Measurements from ENCODE around the gene HHATL. TPM values are rescaled to one million over a fixed set of nuclear protein-coding genes. Genes with fewer than 3 reads are reported as not detected.

HHATL gene
- total RNA-seq (2022) (not detected in 2 replicates), Bru-seq, nascent RNA (not detected), BruChase-seq, experiment 1, labeled RNA remaining after a 2-hour chase (not detected), BruChase-seq, experiment 2, labeled RNA remaining after a 6-hour chase (percentile 18 among the genes with signal in this experiment)
- long read RNA-seq = 0 reads

DNA sequence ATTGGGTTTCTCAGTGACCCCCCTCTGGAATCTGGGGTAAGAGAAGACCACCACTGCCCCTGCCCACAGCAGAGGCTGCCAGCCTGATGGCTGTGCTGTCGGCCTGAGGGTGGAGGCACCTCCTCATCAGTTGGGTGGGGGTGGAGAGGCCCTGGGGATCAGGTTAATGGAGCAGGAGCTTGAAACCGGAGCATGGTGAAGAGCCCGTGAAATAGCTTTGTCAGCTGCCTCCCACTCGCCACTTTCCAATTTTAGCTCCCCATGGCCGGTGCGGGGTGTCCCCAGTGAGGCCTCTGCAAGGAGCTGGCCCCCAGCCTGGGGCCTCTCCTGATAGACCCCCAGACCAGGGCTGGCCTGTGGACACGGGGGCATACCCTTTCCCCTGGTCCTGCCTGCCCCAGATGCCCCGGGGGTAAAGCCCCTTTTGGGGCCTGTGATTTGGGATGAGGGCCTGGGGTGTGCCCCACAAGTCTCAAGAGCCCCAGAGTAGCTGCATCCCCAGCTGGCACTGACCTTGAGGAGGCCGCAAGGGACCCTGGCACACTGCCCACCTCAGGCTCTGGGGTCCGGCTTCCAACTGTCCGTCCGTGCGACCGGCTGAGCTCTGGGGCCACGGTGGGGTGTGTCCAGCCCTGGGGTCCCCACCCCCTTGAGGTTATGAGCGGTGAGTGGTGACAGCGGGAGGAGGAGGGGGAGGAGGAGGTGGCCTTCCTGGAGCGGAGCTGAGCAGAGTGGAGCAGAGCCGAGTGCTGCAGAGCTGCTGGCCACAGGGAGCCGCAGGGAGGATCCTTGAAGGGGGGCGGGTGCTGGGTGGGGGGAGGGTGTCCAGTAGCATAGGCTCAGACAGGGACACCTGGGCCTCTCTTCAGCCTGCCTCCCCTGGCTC is at the start of gene HHATL:
Gene HHATL, minus strand, starts transcription at position 733 of the 886 bp plus-strand sequence. CDS start 1,972 bp downstream, outside the sequence.
- H3K27me3 ChIP-seq (replicated peaks; ENCODE audit: control insufficient read depth, insufficient read depth, low read length) = no peaks in the 10 kb centered on the region
- H3K4me3 ChIP-seq (ENCODE audit: low read depth, low read length) = no peak within 1 kb of the TSS
- no peak within 1 kb of the TSS for H3K4me3 Mint-ChIP-seq (ENCODE audit: unreplicated experiment)
- H3K27ac Mint-ChIP-seq (ENCODE audit: unreplicated experiment) = no peak within 1 kb of the TSS
- no peaks in the 10 kb centered on the region for H3K9me3 Mint-ChIP-seq (ENCODE audit: unreplicated experiment)
- H3K4me1 Mint-ChIP-seq (ENCODE audit: low read depth, unreplicated experiment) = no peaks in the 10 kb centered on the region
- H3K4me1 ChIP-seq = no peaks in the 10 kb centered on the region
- ChIA-PET CTCF (no interaction called here), POLR2A (no interaction called here)
- no TSS peak for BruUV-seq (replicated peaks)
- no peaks in the 10 kb centered on the region for H3K36me3 ChIP-seq (ENCODE audit: control insufficient read depth, insufficient read depth, low read length)
- intact Hi-C loops (cut with micrococcal nuclease; ENCODE audit: unreplicated experiment) = no loop called here
- no peak for DNase-seq
- H3K36me3 Mint-ChIP-seq (ENCODE audit: insufficient read depth, unreplicated experiment) = no peaks in the 10 kb centered on the region
- H3K27me3 Mint-ChIP-seq (ENCODE audit: insufficient read depth, unreplicated experiment) = peaks cover 5% of the 10 kb centered on the region
- no peaks in the 10 kb centered on the region for H3K9me3 ChIP-seq
- TF ChIP-seq, protein P1, sequence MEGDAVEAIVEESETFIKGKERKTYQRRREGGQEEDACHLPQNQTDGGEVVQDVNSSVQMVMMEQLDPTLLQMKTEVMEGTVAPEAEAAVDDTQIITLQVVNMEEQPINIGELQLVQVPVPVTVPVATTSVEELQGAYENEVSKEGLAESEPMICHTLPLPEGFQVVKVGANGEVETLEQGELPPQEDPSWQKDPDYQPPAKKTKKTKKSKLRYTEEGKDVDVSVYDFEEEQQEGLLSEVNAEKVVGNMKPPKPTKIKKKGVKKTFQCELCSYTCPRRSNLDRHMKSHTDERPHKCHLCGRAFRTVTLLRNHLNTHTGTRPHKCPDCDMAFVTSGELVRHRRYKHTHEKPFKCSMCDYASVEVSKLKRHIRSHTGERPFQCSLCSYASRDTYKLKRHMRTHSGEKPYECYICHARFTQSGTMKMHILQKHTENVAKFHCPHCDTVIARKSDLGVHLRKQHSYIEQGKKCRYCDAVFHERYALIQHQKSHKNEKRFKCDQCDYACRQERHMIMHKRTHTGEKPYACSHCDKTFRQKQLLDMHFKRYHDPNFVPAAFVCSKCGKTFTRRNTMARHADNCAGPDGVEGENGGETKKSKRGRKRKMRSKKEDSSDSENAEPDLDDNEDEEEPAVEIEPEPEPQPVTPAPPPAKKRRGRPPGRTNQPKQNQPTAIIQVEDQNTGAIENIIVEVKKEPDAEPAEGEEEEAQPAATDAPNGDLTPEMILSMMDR (IDR thresholded peaks at IDR 0.05; ENCODE audit: insufficient read depth in 1 of 2, low read depth in 1 of 2, low read length in 1 of 2, severe bottlenecking in 1 of 2, unreplicated experiment in 1 of 2) = no peak

- no peaks in the 10 kb centered on the region for H3K9me3 Mint-ChIP-seq (ENCODE audit: unreplicated experiment)
- no peaks in the 10 kb centered on the region for H3K27me3 Mint-ChIP-seq (ENCODE audit: insufficient read depth, unreplicated experiment)
- no TSS peak for BruUV-seq (replicated peaks)
- H3K4me1 ChIP-seq = peaks cover 6% of the 10 kb centered on the region; the same call in 1 of the 2 replicates
- no peak for DNase-seq
- no peaks in the 10 kb centered on the region for H3K36me3 ChIP-seq (ENCODE audit: control insufficient read depth, insufficient read depth, low read length)
- H3K36me3 Mint-ChIP-seq (ENCODE audit: insufficient read depth, unreplicated experiment) = no peaks in the 10 kb centered on the region
- no peaks in the 10 kb centered on the region for H3K27me3 ChIP-seq (replicated peaks; ENCODE audit: control insufficient read depth, insufficient read depth, low read length)
- TF ChIP-seq, protein P1 (IDR thresholded peaks at IDR 0.05; ENCODE audit: insufficient read depth in 1 of 2, low read depth in 1 of 2, low read length in 1 of 2, severe bottlenecking in 1 of 2, unreplicated experiment in 1 of 2) = no peak
- intact Hi-C loops (cut with micrococcal nuclease; ENCODE audit: unreplicated experiment) = loop anchor here (5.0 kb wide), 1 partner anchor 169 kb away; the partner anchor contains the start of gene SEC22C
- POLR2A ChIA-PET = no interaction called here
- no peak overlapping the region for H3K27ac Mint-ChIP-seq (ENCODE audit: unreplicated experiment)
- CTCF ChIA-PET = interaction anchor here (0.7 kb wide), 1 partner anchor 9 kb away, joined by 5 read pairs; no protein-coding TSS in a partner anchor
- H3K9me3 ChIP-seq = no peaks in the 10 kb centered on the region
- no peaks in the 10 kb centered on the region for H3K4me1 Mint-ChIP-seq (ENCODE audit: low read depth, unreplicated experiment)
- no peak overlapping the region for H3K4me3 ChIP-seq (ENCODE audit: low read depth, low read length)
- H3K4me3 Mint-ChIP-seq (ENCODE audit: unreplicated experiment) = no peak overlapping the region
These were observed 49.0 kb upstream of the HHATL start for GRCh38 chr3:42751609-42752008.

GRCh38 chr3:42750834-42751233 is 48.2 kb upstream of the HHATL start:
- no peaks in the 10 kb centered on the region for H3K9me3 Mint-ChIP-seq (ENCODE audit: unreplicated experiment)
- H3K27me3 ChIP-seq (replicated peaks; ENCODE audit: control insufficient read depth, insufficient read depth, low read length) = no peaks in the 10 kb centered on the region
- no peak overlapping the region for H3K4me3 ChIP-seq (ENCODE audit: low read depth, low read length)
- no peaks in the 10 kb centered on the region for H3K9me3 ChIP-seq
- POLR2A ChIA-PET = no interaction called here
- DNase-seq = no peak
- intact Hi-C loops (cut with micrococcal nuclease; ENCODE audit: unreplicated experiment) = loop anchor here (5.0 kb wide), 1 partner anchor 169 kb away; the partner anchor contains the start of gene SEC22C
- TF ChIP-seq, protein P1 (IDR thresholded peaks at IDR 0.05; ENCODE audit: insufficient read depth in 1 of 2, low read depth in 1 of 2, low read length in 1 of 2, severe bottlenecking in 1 of 2, unreplicated experiment in 1 of 2) = no peak
- CTCF ChIA-PET = interaction anchor here (1.4 kb wide), 1 partner anchor 89 kb away, joined by 5 read pairs; no protein-coding TSS in a partner anchor
- no peak overlapping the region for H3K27ac Mint-ChIP-seq (ENCODE audit: unreplicated experiment)
- H3K4me1 Mint-ChIP-seq (ENCODE audit: low read depth, unreplicated experiment) = no peaks in the 10 kb centered on the region
- no peaks in the 10 kb centered on the region for H3K27me3 Mint-ChIP-seq (ENCODE audit: insufficient read depth, unreplicated experiment)
- H3K36me3 ChIP-seq (ENCODE audit: control insufficient read depth, insufficient read depth, low read length) = no peaks in the 10 kb centered on the region
- no peaks in the 10 kb centered on the region for H3K36me3 Mint-ChIP-seq (ENCODE audit: insufficient read depth, unreplicated experiment)
- no peak overlapping the region for H3K4me3 Mint-ChIP-seq (ENCODE audit: unreplicated experiment)
- H3K4me1 ChIP-seq = no peaks in the 10 kb centered on the region
- no TSS peak for BruUV-seq (replicated peaks)

Measured in Caco-2 (cell line).